Skeletal muscle satellite cell (primary cell): ENCODE data around the gene ANKRD34A.
A peak's percentile ranks its signal among the peaks of the same experiment; 100 is the strongest.

Experiments
- H3K27me3 ChIP-seq: 2 replicates; pipeline ENCODE4 v1.7.0; 2013; ENCODE audit warnings: low read length; ENCODE audit not compliant: control insufficient read depth, insufficient read depth
- H3K36me3 ChIP-seq: 2 replicates; pipeline ENCODE4 v1.7.0; 2013; ENCODE audit warnings: mild to moderate bottlenecking, control low read depth, low read length; ENCODE audit not compliant: insufficient read depth
- H3K4me1 ChIP-seq: 2 replicates; pipeline ENCODE4 v1.7.0; 2013; ENCODE audit warnings: low read length; ENCODE audit not compliant: control insufficient read depth, insufficient read depth
- H3K4me2 ChIP-seq: 2 replicates; pipeline ENCODE4 v1.7.0; 2013; ENCODE audit warnings: mild to moderate bottlenecking, low read length
- H3K4me3 ChIP-seq: 2 replicates; pipeline ENCODE4 v1.7.0; 2013; ENCODE audit warnings: low read length
- H3K9ac ChIP-seq: 2 replicates; pipeline ENCODE4 v1.7.0; 2013; ENCODE audit warnings: mild to moderate bottlenecking, low read depth, low read length, moderate library complexity
- H3K9me3 ChIP-seq: replicated peaks from 2 replicates; pipeline ENCODE4 v1.7.0; 2013; ENCODE audit warnings: mild to moderate bottlenecking, control low read depth, low read length

ANKRD34A gene

DNA sequence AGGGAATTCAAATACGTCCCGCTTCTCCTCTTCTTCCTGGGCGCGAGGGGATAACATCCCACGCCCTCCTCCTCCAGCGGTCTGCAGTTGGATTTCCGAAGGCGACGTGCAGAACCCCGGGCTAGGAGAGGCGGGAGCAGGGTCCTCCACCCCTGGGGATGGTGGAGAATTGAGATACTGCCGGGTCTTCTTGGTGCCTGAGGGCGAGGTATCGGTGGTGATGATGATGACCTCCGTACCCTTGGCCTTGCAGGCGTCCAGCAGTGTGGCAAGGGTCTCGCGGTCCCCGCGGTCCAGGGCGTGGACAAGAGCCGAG lies 3.3 kb downstream of the ANKRD34A start:
- H3K9me3 ChIP-seq = no peaks in the 10 kb centered on the region

DNA sequence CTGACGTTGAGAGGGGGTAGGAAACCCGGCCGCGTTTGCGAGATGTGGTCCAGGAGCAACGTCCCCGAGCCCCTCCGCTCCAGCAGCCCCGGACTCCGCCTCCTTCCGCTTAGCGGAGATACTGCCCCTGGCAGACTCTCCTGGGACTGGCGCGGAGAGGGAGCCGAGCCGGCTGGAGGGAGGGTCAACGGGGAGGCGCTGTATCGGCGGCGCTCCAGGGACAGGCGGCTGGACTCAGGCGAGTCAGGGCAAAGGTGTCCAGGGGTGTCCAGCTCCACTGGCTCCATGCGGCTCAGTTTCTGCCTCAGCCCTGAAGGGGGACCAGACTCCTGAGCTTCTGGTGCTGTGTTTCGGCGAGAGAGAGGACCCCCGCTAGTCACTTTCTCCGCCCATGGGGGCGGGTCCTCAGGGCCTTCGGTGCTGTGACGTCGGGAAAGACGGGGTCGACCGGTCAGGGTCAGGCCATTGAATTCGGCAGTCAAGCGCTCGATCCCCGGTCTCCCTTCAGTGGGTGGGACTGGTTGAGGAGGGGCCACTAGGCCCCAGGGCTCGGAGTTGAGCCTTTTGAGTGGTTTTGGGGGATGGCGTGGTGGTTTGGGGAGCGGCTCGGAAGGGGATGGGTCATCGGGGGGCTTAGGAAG lies 3.8 kb downstream of the ANKRD34A start:
- Histone ChIP-seq H3K9ac (peak overlapping the region; percentile 69), H3K4me1 (peaks cover 58% of the 10 kb centered on the region), H3K36me3 (no peaks in the 10 kb centered on the region), H3K4me2 (peak overlapping the region; percentile 86), H3K27me3 (no peaks in the 10 kb centered on the region), H3K9me3 (no peaks in the 10 kb centered on the region), H3K4me3 (peak overlapping the region; percentile 81)

More for the DNA sequence above, 3.3 kb downstream of the ANKRD34A start:
- peaks cover 53% of the 10 kb centered on the region for H3K4me1 ChIP-seq
- no peaks in the 10 kb centered on the region for H3K36me3 ChIP-seq
- peak overlapping the region; percentile 86 for H3K4me2 ChIP-seq
- H3K4me3 ChIP-seq = peak overlapping the region; percentile 81
- peak overlapping the region; percentile 69 for H3K9ac ChIP-seq
- H3K27me3 ChIP-seq = no peaks in the 10 kb centered on the region

DNA sequence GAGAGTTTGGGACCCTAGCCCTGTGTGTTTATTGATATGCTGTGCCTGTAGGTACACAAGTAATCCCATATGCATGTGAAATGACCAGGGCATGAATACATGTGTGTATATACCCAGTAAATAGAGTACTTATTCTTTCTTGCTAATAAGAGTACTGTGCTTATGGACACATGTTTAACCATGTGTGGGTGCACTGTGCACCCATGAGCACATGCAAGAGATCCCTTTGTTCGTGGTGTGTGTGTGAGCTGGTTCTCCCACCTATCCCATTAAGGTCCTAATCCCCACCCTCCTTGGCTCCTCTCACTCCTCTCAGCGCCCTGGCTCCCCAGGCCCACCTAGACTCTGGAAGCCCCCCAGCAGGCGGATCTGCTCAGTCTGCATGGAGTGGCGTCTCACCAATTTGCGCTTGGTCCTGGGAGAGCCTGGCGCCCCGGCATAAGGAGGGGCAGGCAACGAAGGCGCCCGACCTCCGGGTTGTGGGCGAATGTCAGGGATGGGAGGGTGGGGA lies 4.4 kb downstream of the ANKRD34A start:
- Histone ChIP-seq H3K4me2 (peak overlapping the region; percentile 86), H3K9me3 (no peaks in the 10 kb centered on the region), H3K4me3 (peak overlapping the region; percentile 81), H3K4me1 (peaks cover 61% of the 10 kb centered on the region), H3K36me3 (no peaks in the 10 kb centered on the region), H3K9ac (peak overlapping the region; percentile 69), H3K27me3 (no peaks in the 10 kb centered on the region)

DNA sequence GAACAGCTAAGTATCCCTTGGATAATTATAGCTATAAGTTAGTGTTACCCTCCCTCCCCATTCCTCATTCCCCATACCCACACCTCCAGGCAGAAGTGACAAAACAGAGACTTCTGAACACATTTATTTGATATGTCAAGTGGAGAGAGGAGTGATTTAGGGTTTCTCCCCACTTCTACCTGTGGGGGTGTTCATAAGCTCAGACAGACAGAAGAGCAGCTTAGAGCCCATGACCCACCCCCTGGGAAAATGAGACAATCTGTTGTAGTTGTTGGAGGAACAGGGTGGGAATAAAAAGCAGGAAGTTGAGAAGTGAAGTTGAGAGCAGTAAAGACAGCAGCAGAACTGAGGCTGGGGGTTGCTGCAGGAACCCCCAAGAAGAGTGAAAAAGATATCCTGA lies 5.0 kb downstream of the ANKRD34A start:
- no peak overlapping the region for H3K9ac ChIP-seq
- peaks cover 66% of the 10 kb centered on the region for H3K4me1 ChIP-seq
- H3K9me3 ChIP-seq = no peaks in the 10 kb centered on the region
- no peak overlapping the region for H3K4me2 ChIP-seq
- no peak overlapping the region for H3K4me3 ChIP-seq
- no peaks in the 10 kb centered on the region for H3K36me3 ChIP-seq
- no peaks in the 10 kb centered on the region for H3K27me3 ChIP-seq

DNA sequence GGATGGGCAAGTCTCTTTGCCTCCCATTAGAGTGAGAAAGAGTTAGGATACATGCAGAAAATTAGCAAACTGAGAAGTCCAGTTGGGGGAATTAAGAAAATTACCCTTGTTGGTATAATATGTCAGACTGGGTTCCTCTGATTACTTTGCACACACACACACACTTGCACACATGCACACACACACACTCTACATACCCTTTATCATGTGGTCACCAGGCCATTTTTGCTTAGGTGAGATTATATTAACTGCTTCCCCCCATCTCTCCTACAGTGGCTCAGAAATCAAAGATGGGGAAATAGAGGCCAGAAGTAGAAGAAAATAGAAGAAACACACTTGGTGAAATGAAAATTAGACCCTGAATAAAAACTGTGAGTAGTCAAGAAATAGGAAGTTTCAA lies 5.6 kb downstream of the ANKRD34A start:
- Histone ChIP-seq H3K4me3 (no peak overlapping the region), H3K27me3 (no peaks in the 10 kb centered on the region), H3K4me1 (peaks cover 61% of the 10 kb centered on the region), H3K4me2 (no peak overlapping the region), H3K36me3 (no peaks in the 10 kb centered on the region), H3K9me3 (no peaks in the 10 kb centered on the region), H3K9ac (no peak overlapping the region)

DNA sequence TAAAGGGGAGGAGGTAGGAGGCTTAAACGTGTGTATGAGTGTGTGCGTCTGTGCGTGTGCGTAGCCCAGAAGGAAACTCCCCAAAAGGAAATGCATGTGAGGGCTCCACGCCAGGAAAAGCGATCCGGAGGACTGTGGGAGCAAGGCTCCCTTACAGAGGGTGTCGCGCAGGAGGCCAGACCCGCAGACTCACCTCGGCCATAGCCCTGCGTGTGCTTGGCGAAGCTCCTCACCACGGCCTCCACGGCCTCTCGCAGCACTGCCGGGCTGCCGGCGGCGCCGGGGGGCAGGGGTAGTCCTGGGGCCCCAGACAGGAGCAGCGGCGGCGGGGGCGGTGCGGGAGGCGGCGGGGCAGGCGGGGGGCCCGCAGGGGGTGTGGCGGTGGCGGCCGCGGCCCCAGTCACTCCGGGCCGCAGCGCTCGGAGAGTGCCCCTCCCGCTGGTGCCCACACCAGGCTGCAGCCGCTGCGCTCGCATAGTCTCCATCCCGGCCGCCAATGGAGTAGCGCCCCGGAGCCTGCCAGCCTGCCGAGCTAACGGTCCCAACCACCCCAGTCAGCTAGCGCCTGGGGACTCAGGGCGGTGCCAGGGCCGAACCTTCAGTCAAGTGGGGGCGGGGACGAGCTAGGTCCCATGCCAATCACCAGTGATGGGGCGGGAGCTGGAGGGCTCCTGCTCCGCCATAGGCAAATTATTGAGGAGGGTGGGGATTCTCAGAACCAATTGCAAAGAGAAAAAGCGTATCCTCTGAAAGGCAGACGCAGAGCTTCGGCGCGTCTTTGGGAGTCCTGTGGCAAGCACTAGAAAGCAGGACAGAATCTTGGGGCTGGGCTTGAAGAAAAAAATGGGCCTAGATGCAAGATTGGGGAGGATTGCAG lies 6.7 kb downstream of the ANKRD34A start, which contains the start of gene LIX1L:
TSS of gene LIX1L (minus strand) at position 575 of the 877 bp plus-strand sequence. CDS start at position 485, 90 bp downstream.
- Histone ChIP-seq H3K4me1 (peaks cover 50% of the 10 kb centered on the region), H3K4me2 (peak within 1 kb of the TSS; percentile 97), H3K27me3 (no peaks in the 10 kb centered on the region), H3K4me3 (peak within 1 kb of the TSS; percentile 83), H3K36me3 (no peaks in the 10 kb centered on the region), H3K9me3 (no peaks in the 10 kb centered on the region), H3K9ac (peak within 1 kb of the TSS; percentile 91)

DNA sequence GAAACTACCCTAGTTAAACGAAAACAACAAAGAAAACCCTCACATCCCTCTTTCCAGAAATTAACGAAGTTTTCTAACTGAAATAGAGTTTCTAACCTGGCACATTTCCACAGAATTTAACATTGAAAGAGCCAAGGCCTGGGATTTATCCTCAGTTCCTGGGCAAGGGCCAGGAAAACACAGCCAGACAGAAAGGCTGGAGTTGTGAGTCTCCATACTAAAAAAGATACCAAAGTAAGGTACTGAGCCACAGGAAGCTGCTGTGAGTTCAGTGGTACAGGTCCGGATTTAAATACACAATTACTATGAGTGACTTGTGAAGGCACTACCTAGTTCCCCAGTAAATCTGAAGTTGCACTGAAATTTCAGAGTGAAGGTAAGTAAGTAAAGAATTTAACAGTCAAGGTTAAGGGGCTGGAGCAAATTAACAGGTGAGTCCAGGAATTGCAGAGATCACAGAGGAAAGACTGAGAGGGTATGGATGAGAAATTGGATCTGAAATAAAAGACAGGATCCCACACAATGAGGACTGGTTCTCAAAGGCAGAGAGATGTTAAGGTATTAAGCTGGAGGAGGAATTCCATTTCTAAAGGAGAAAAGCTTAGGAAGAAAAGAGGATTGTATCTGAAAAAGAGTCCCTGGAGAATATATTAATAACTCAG lies 7.5 kb downstream of the ANKRD34A start:
- Histone ChIP-seq H3K9me3 (no peaks in the 10 kb centered on the region), H3K4me2 (peak overlapping the region; percentile 97), H3K27me3 (no peaks in the 10 kb centered on the region), H3K36me3 (peaks cover 5% of the 10 kb centered on the region), H3K9ac (peak overlapping the region; percentile 91), H3K4me1 (peaks cover 45% of the 10 kb centered on the region), H3K4me3 (peak overlapping the region; percentile 83)

DNA sequence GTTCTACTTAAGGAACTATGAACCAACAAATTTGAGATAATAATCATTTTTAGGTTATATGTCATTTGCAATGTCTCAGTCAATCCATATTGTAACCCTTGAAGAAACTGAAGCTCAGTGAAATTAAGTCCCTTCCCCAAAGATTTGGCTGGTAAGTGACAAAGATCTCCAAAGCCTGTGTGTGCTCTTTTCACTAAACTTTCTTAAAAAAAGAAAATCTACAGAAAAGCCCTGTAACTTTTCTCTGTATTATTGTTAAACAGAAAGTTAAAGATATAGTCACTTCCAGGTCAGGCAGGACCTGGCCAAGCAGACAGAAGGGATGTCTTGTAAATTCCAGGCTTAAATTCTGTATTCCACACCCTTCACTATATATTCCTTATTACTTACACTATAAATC lies 8.0 kb downstream of the ANKRD34A start:
- peak overlapping the region; percentile 97 for H3K4me2 ChIP-seq
- H3K36me3 ChIP-seq = peaks cover 7% of the 10 kb centered on the region
- peaks cover 39% of the 10 kb centered on the region for H3K4me1 ChIP-seq
- H3K9ac ChIP-seq = peak overlapping the region; percentile 91
- H3K27me3 ChIP-seq = no peaks in the 10 kb centered on the region
- peak overlapping the region; percentile 83 for H3K4me3 ChIP-seq
- no peaks in the 10 kb centered on the region for H3K9me3 ChIP-seq

DNA sequence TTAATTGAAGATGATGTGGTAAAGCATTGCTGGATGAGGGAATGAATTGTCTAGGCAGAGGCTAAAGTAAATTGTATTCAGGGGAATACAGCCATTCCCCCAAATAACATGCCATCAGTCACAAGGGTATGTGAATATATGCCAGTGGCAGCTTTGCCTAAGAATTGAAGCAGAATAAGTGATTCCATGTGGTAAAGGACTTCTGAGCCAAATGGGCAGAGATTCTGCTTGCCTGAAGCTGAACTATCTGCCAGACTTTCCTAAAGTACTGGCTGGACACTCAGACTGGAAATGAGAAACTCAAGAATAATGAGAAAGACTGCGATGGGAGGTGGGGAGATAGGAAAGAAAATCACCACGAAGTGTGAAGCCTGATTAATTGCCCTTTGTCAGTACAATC lies 8.9 kb downstream of the ANKRD34A start:
- Histone ChIP-seq H3K9ac (peak overlapping the region; percentile 91), H3K36me3 (peaks cover 7% of the 10 kb centered on the region), H3K4me3 (peak overlapping the region; percentile 83), H3K4me2 (peak overlapping the region; percentile 97), H3K4me1 (peaks cover 30% of the 10 kb centered on the region), H3K9me3 (no peaks in the 10 kb centered on the region), H3K27me3 (no peaks in the 10 kb centered on the region)

DNA sequence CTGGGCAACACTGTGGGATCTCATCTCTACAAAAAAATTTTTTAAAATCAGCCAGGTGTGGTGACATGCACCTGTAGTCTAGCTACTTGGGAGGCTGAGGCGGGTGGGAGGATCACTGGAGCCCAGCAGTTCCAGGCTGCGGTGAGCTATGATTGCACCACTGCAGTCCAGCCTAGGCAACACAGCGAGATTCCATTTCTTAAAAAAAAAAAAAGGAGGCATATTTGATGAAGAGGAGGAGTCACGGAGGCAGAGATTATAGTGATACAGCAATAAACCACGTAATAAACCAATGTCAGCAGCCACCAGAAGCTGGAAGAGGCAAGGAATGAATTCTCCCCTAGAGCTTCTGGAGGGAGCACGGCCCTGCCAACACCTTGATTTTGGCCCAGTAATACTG lies 10.5 kb downstream of the ANKRD34A start:
- no peak overlapping the region for H3K4me2 ChIP-seq
- peaks cover 15% of the 10 kb centered on the region for H3K36me3 ChIP-seq
- peaks cover 33% of the 10 kb centered on the region for H3K4me1 ChIP-seq
- H3K9ac ChIP-seq = no peak overlapping the region
- H3K9me3 ChIP-seq = no peaks in the 10 kb centered on the region
- no peak overlapping the region for H3K4me3 ChIP-seq
- no peaks in the 10 kb centered on the region for H3K27me3 ChIP-seq

DNA sequence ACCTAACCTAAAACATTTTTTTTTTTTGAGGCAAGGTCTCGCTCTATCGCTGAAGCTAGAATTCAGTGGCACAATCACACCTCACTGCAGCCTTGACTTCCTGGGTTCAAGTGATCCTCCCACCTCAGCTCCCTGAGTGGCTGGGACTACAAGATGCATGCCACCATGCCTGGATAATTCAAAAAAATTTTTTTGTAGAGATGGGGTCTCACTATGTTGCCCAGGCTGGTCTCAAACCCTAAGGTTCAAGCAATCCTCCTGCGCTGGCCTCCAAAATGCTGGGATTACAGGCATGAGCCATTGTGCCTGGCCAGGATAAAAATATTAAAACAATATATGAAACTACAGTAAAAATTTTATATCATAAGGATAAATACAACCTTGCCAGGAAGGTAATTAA lies 11.5 kb downstream of the ANKRD34A start:
- Histone ChIP-seq H3K36me3 (peaks cover 15% of the 10 kb centered on the region), H3K4me2 (no peak overlapping the region), H3K4me1 (peaks cover 28% of the 10 kb centered on the region), H3K9ac (no peak overlapping the region), H3K27me3 (no peaks in the 10 kb centered on the region), H3K9me3 (no peaks in the 10 kb centered on the region), H3K4me3 (no peak overlapping the region)
